K562 (cell line): ENCODE measurements around the gene ATP8B4. TPM values are rescaled to one million over a fixed set of nuclear protein-coding genes. Genes with fewer than 3 reads are reported as not detected.

ENCODE experiments used
- ARID1B ChIP-seq: fragments of 450-650 bp; IDR thresholded peaks from 2 replicates; pipeline ENCODE4 v1.6.1; 2016; ENCODE audit warnings: antibody characterized with exemption, mild to moderate bottlenecking, inconsistent platforms
- ARNT ChIP-seq, 2 experiments: fragments of 450-650 bp; IDR thresholded peaks; 2 replicates each; pipeline ENCODE4 v1.6.1; 2016; ENCODE audit warnings: mild to moderate bottlenecking in 1 of 2
- BCOR ChIP-seq: fragments of 450-650 bp; IDR thresholded peaks from 2 replicates; pipeline ENCODE4 v1.6.1; 2016
- ESRRA ChIP-seq: fragments of 450-650 bp; IDR thresholded peaks from 2 replicates; pipeline ENCODE4 v1.6.1; 2014; ENCODE audit warnings: low read depth, mild to moderate bottlenecking, moderate library complexity, borderline replicate concordance
- GABPB1 ChIP-seq: sonication (generic); formaldehyde crosslinking; IDR thresholded peaks from 2 replicates; pipeline ENCODE4 v1.8.0; 2022; ENCODE audit warnings: mild to moderate bottlenecking, missing genetic modification reagents
- KAT7 ChIP-seq: sonication (generic); formaldehyde crosslinking; IDR thresholded peaks from 2 replicates; pipeline ENCODE4 v1.8.0; 2022; ENCODE audit warnings: missing genetic modification reagents, mild to moderate bottlenecking, borderline replicate concordance
- KLF10 ChIP-seq: fragments of 250-450 bp; sonication (Bioruptor Pico); IDR thresholded peaks from 2 replicates; pipeline ENCODE4 v1.6.1; 2021; ENCODE audit warnings: matching md5 sums
- MCM5 ChIP-seq: fragments of 450-650 bp; IDR thresholded peaks from 2 replicates; pipeline ENCODE4 v1.6.1; 2016; ENCODE audit warnings: low read depth
- MYC ChIP-seq, 2 experiments: fragments of 250-450 bp in 1 of 2; sonication (Bioruptor Pico) in 1 of 2; IDR thresholded peaks; 2 replicates each; pipeline versions ENCODE4 v1.5.1 to v1.6.1; 2012 to 2021; ENCODE audit warnings: low read depth in 2 of 2, borderline replicate concordance in 1 of 2, improper control_type of control experiment in 1 of 2, low read length in 1 of 2, mild to moderate bottlenecking in 1 of 2, moderate library complexity in 1 of 2
- NFE2L1 ChIP-seq: fragments of 450-650 bp; IDR thresholded peaks from 2 replicates; pipeline ENCODE4 v1.6.1; 2016; ENCODE audit warnings: missing genetic modification characterization, low read depth, mild to moderate bottlenecking, missing compliant biosample characterization, moderate library complexity, borderline replicate concordance
- NR1H2 ChIP-seq: sonication (generic); formaldehyde crosslinking; IDR thresholded peaks from 2 replicates; pipeline ENCODE4 v1.4.0; 2020; ENCODE audit warnings: mild to moderate bottlenecking, missing genetic modification reagents
- NR3C1 ChIP-seq: sonication (generic); formaldehyde crosslinking; IDR thresholded peaks from 2 replicates; pipeline ENCODE4 v1.8.1; 2022; ENCODE audit warnings: missing genetic modification reagents
- POLR2G ChIP-seq: fragments of 200-400 bp; formaldehyde crosslinking; IDR thresholded peaks from 2 replicates; pipeline ENCODE4 v1.6.1; 2017; ENCODE audit warnings: low read depth, mild to moderate bottlenecking, antibody characterized with exemption, low read length, moderate library complexity
- RBBP5 ChIP-seq: fragments of 200-600 bp; sonication (generic); IDR thresholded peaks from 2 replicates; pipeline ENCODE4 v1.6.1; 2012; ENCODE audit warnings: borderline replicate concordance, mild to moderate bottlenecking, low read length, control low read depth, inconsistent platforms; ENCODE audit not compliant: insufficient read depth, poor library complexity, severe bottlenecking
- RFX1 ChIP-seq: fragments of 450-650 bp; IDR thresholded peaks from 2 replicates; pipeline ENCODE4 v1.6.1; 2016; ENCODE audit warnings: mild to moderate bottlenecking, moderate library complexity
- RREB1 ChIP-seq: fragments of 250-450 bp; sonication (Bioruptor Pico); IDR thresholded peaks from 2 replicates; pipeline ENCODE4 v1.4.0; 2020
- SIN3A ChIP-seq, 2 experiments: fragments of 150-350 bp in 1 of 2; IDR thresholded peaks; 2 replicates each; pipeline ENCODE4 v1.6.1; 2011 to 2016; ENCODE audit warnings: borderline replicate concordance in 2 of 2, low read depth in 2 of 2, low read length in 2 of 2, mild to moderate bottlenecking in 2 of 2, moderate library complexity in 2 of 2; ENCODE audit not compliant: control insufficient read depth in 1 of 2
- SRSF7 ChIP-seq: fragments of 200-400 bp; formaldehyde crosslinking; optimal IDR thresholded peaks from 2 replicates; pipeline ENCODE3; 2017; ENCODE audit warnings: mild to moderate bottlenecking, low read depth, low read length
- TEAD1 ChIP-seq, 2 experiments: fragments of 450-650 bp in 1 of 2; sonication (generic) in 1 of 2; formaldehyde crosslinking; IDR thresholded peaks; 2 replicates each; pipeline versions ENCODE4 v1.4.0 to v1.8.0; 2020 to 2022; ENCODE audit warnings: mild to moderate bottlenecking in 2 of 2, missing genetic modification reagents in 1 of 2
- ZEB2 ChIP-seq: fragments of 450-650 bp; IDR thresholded peaks from 2 replicates; pipeline ENCODE4 v1.6.1; 2016
- ZKSCAN1 ChIP-seq: fragments of 150-350 bp; IDR thresholded peaks from 2 replicates; pipeline ENCODE4 v1.6.1; 2016; ENCODE audit warnings: low read depth, low read length
- ZNF184 ChIP-seq: sonication (generic); formaldehyde crosslinking; IDR thresholded peaks from 2 replicates; pipeline ENCODE4 v1.5.0; 2020; ENCODE audit warnings: missing genetic modification reagents
- ZNF23 ChIP-seq: fragments of 250-450 bp; sonication (Bioruptor Pico); IDR thresholded peaks from 2 replicates; pipeline ENCODE4 v1.4.0; 2020; ENCODE audit warnings: mild to moderate bottlenecking
- ZNF445 ChIP-seq: fragments of 250-450 bp; sonication (Bioruptor Pico); IDR thresholded peaks from 2 replicates; pipeline ENCODE4 v1.4.0; 2020; ENCODE audit warnings: low read depth, mild to moderate bottlenecking, moderate library complexity
- ZNF644 ChIP-seq: fragments of 200-800 bp; sonication (Bioruptor generic); IDR thresholded peaks from 2 replicates; pipeline ENCODE4 v1.6.1; 2016; ENCODE audit warnings: low read depth, missing genetic modification characterization, missing compliant biosample characterization
- ZNF717 ChIP-seq: fragments of 250-450 bp; sonication (Bioruptor Pico); IDR thresholded peaks from 2 replicates; pipeline ENCODE4 v1.5.0; 2021
- ZNF766 ChIP-seq: fragments of 200-800 bp; sonication (Bioruptor generic); conservative IDR thresholded peaks from 2 replicates; pipeline ENCODE4 v1.6.1; 2016; ENCODE audit warnings: missing genetic modification characterization, missing compliant biosample characterization
- polyA plus RNA-seq, 8 experiments: library from polyadenylated mRNA; depleted of rRNA in 4 of 8; stranded (reverse) in 5 of 8; unstranded in 3 of 8; fragments of >200 nt; fragmentation: Nextera tagmentation in 2 of 8; fragmentation: Illumina TruSeq in 1 of 8; extraction: Ambion mirVana in 2 of 8; extraction: Trizol in 1 of 8; gene quantifications; 2 replicates each; pipeline versions ENCODE4 v1.2.1 to v1.2.3, GENCODE V29; 2011 to 2014; ENCODE audit warnings: inconsistent platforms in 1 of 8, missing spikeins in 1 of 8
- total RNA-seq, 7 experiments: library from RNA; depleted of rRNA in 6 of 7; stranded (reverse); fragments of >200 nt in 6 of 7; fragmentation: Illumina TruSeq in 2 of 7; extraction: Trizol in 2 of 7; gene quantifications; 2 replicates each; pipeline versions ENCODE4 v1.2.1 to v1.2.3, GENCODE V29; 2011 to 2021; ENCODE audit warnings: low replicate concordance in 1 of 7

ATP8B4 gene
- total and polyA plus RNA-seq, 9 of the 15 experiments (the other 6 are each of a cell fraction or from before 2014, with no cell fraction given) = 0.14 to 2.5 (median 0.44) TPM

- TF ChIP-seq RREB1 (CRISPR knock-in tag) (no peak), ZNF766 (CRISPR knock-in tag) (0 out of 2 replicates have a peak, but pooled peaks have one; percentile 19), KAT7 (CRISPR knock-in tag) (no peak), ZEB2 (no peak), ZKSCAN1 (no peak), KLF10 (CRISPR knock-in tag) (no peak), BCOR (no peak), NR1H2 (CRISPR knock-in tag) (no peak), POLR2G (no peak), MCM5 (no peak), RFX1 (no peak), ARID1B (no peak), ARNT (IDR thresholded peaks at IDR 0.05) (no peak), SIN3A (IDR thresholded peaks at IDR 0.05; ENCODE audit: borderline replicate concordance in 2 of 2, control insufficient read depth in 1 of 2, low read depth in 2 of 2, low read length in 2 of 2) (no peak), ZNF717 (CRISPR knock-in tag) (no peak), SRSF7 (no peak), ZNF184 (CRISPR knock-in tag) (no peak), ZNF644 (tag) (0 out of 2 replicates have a peak, but pooled peaks have one; percentile 52), GABPB1 (CRISPR knock-in tag) (no peak), NFE2L1 (tag) (no peak), TEAD1 (CRISPR knock-in tag; IDR thresholded peaks at IDR 0.05) (0 out of 4 replicates have a peak, but pooled peaks of 1 of the 2 experiments have one; percentile 49), NR3C1 (CRISPR knock-in tag) (no peak), ZNF445 (no peak), ESRRA (no peak), ZNF23 (CRISPR knock-in tag) (no peak), RBBP5 (no peak), MYC (IDR thresholded peaks at IDR 0.05; ENCODE audit: low read depth, low read length) (no peak), MYC (CRISPR knock-in tag; IDR thresholded peaks at IDR 0.05; ENCODE audit: borderline replicate concordance, low read depth) (no peak)
Observed at GRCh38 chr15:50126072-50126471, 7.0 kb upstream of the ATP8B4 start (continued).
